Heart left ventricle (tissue), 16 donors: ENCODE measurements around the gene RELB. TPM values are rescaled to one million over a fixed set of nuclear protein-coding genes. Genes with fewer than 3 reads are reported as not detected.

Experiments used
- ATAC-seq, 4 donors: fragments of 200-7000 bp; cut with Tn5 transposase; one replicate each; pipeline ENCODE4 v1.9.1; 2020 to 2022; ENCODE audit warnings: moderate library complexity in 4 of 4, mild to moderate bottlenecking in 3 of 4, moderate number of reproducible peaks in 1 of 4
- DNase-seq, 5 donors: peaks; one replicate each; pipeline ENCODE4 v3.0.0-alpha.2; 2020
- H3K27ac ChIP-seq, 12 donors: fragments of 200-600 bp; sonication (generic) in 4 of 12; one replicate each; pipeline versions ENCODE4 v1.5.0 to v1.8.0; 2016 to 2022; ENCODE audit warnings: mild to moderate bottlenecking in 2 of 12
- H3K27me3 ChIP-seq, 9 donors: fragments of 200-600 bp; sonication (generic) in 2 of 9; one replicate each; pipeline versions ENCODE4 v1.5.1 to v1.8.0; 2016 to 2022; ENCODE audit warnings: mild to moderate bottlenecking in 3 of 9
- H3K36me3 ChIP-seq, 9 donors: fragments of 200-600 bp; sonication (generic) in 2 of 9; one replicate each; pipeline versions ENCODE4 v1.5.0 to v1.8.0; 2018 to 2022; ENCODE audit warnings: mild to moderate bottlenecking in 2 of 9
- H3K4me1 ChIP-seq, 12 donors: fragments of 200-600 bp; sonication (generic) in 4 of 12; one replicate each; pipeline versions ENCODE4 v1.5.0 to v1.8.0; 2016 to 2022; ENCODE audit warnings: mild to moderate bottlenecking in 3 of 12
- H3K4me3 ChIP-seq, 12 donors: fragments of 200-600 bp; sonication (generic) in 4 of 12; one replicate each; pipeline versions ENCODE4 v1.5.0 to v1.8.0; 2017 to 2022; ENCODE audit warnings: mild to moderate bottlenecking in 9 of 12, moderate library complexity in 4 of 12
- H3K9me3 ChIP-seq, 12 donors: fragments of 200-600 bp; sonication (generic) in 4 of 12; one replicate each; pipeline versions ENCODE4 v1.5.0 to v1.8.0; 2016 to 2022; ENCODE audit warnings: mild to moderate bottlenecking in 1 of 12
- CTCF ChIP-seq, 12 donors: fragments of 200-600 bp; sonication (generic) in 4 of 12; IDR thresholded peaks; one replicate each; pipeline versions ENCODE4 v1.5.0 to v1.8.0; 2018 to 2022; ENCODE audit warnings: antibody characterized with exemption in 12 of 12, mild to moderate bottlenecking in 5 of 12
- POLR2A ChIP-seq, 2 donors: fragments of 450-650 bp; IDR thresholded peaks; one replicate each; pipeline ENCODE4 v1.6.1; 2017; ENCODE audit warnings: antibody characterized with exemption in 2 of 2, mild to moderate bottlenecking in 2 of 2, moderate library complexity in 2 of 2
- WGBS, 4 donors: extraction: QIAGEN DNeasy Blood & Tissue Kit in 2 of 4; methylation state at CpG; one replicate each; pipeline versions ENCODE4 v1.1.5 to v1.1.7; 2013 to 2018; 5-methylcytosine and 5-hydroxymethylcytosine counted together
- intact Hi-C, 10 donors: fragments of 100-400 bp; cut with DNase I; formaldehyde crosslinking; loops; one replicate each; pipeline versions ENCODE4 v1.11.1 to v1.14.2; 2022
- polyA plus RNA-seq, 2 donors: library from polyadenylated mRNA; stranded (reverse); fragments of 200-250 nt; gene quantifications; one replicate each; pipeline ENCODE4 v1.2.3, GENCODE V29; 2013
- total RNA-seq, 9 donors: library from RNA; depleted of rRNA in 2 of 9; stranded (reverse); fragments of >200 nt in 2 of 9; fragmentation: NEBNext Ultra II Directional in 3 of 9; extraction: Animal tissue kit (Norgen Biotek cat#: 25700) in 3 of 9; gene quantifications; one replicate each; pipeline versions ENCODE4 v1.1.0 to v1.2.4, GENCODE V29; 2016 to 2023
- donor health status: ischemic (EF 13 %, LVEDD 7.1; RV severe dilation, severe dysfunction).
- donor health status: healthy with polysubstance abuse.
- donor health status: DM: no; HTN: yes; CAD: no.
- donor health status: DM: no; HTN: no; CAD: no.
- donor health status: ischemic (EF 25% LVEDD 6.9; RV normal size, moderate dysfunction).
- donor health status: ischemic (EF 25% LVEDD 5.7; RV mildly dilated, moderate dysfunction).
- donor health status: healthy.
- donor health status: DM: yes; HTN: yes; CAD: no.
- donor health status: ischemic (EF 35%, LVEDD 5.7; RV mildly dilated, moderate dysfunction).
- donor health status: nonischemic (EF 11% LVEDD 7.7; RV severe dilation, severe dysfunction).
- donor health status: DM: yes; HTN: yes; CAD: no.
- donor health status: PGD.
- donor health status: ischemic (EF 29% LVEDD 5.4; RV normal size, mild dysfunction).
- donor health status: nonischemic (EF 23%, LVEDD 6.1; RV moderate dilation, normal function).

RELB gene
- total and polyA plus RNA-seq, 11 donors = 1.6 to 23.2 (median 6.7) TPM

- TF ChIP-seq POLR2A (IDR thresholded peaks at IDR 0.05) = no peak
- no peak for TF ChIP-seq CTCF (IDR thresholded peaks at IDR 0.05)
- Histone ChIP-seq H3K36me3 (peaks cover 0 to 61% (median 42%) of the 10 kb centered on the region in 9 donors), H3K4me1 (peaks cover 0 to 60% (median 36%) of the 10 kb centered on the region in 12 donors), H3K9me3 (no peaks in the 10 kb centered on the region), H3K27ac (peak overlapping the region in 5 of 12 donors; percentile 2 to 36 (median 20)), H3K4me3 (no peak overlapping the region), H3K27me3 (no peaks in the 10 kb centered on the region)
- WGBS, 4 donors = 64 to 80% (median 71%) methylated on average over 2 to 8 of the region's 8 CpGs
- ATAC-seq (peak; percentile 76 to 81 (median 80)), DNase-seq (peak in 2 of 5 donors; percentile 54 to 60)
- intact Hi-C loops = loop anchor here in 1 of 10 donors (10.0 kb wide), 1 partner anchor 144 kb away; the partner anchor contains the start of gene APOE
Measured at GRCh38 chr19:45049073-45049736, 47.9 kb downstream of the RELB start.

GRCh38 chr19:45050036-45050435 is 48.8 kb downstream of the RELB start:
- intact Hi-C loops = loop anchor here in 4 of 10 donors (10.0 kb wide), 2 partner anchors 145 to 155 kb away; partner anchors contain the start of genes APOE (in 3 of the 4) and TOMM40 (in 1 of the 4)
- 72 to 80% (median 76%) methylated on average over 6 of the region's 6 CpGs for WGBS, 4 donors
- TF ChIP-seq POLR2A (IDR thresholded peaks at IDR 0.05) (no peak), CTCF (IDR thresholded peaks at IDR 0.05) (no peak)
- Histone ChIP-seq H3K36me3 (peaks cover 0 to 61% (median 42%) of the 10 kb centered on the region in 9 donors), H3K4me3 (no peak overlapping the region), H3K4me1 (peaks cover 0 to 58% (median 36%) of the 10 kb centered on the region in 12 donors), H3K9me3 (no peaks in the 10 kb centered on the region), H3K27me3 (no peaks in the 10 kb centered on the region), H3K27ac (peak overlapping the region in 1 of 12 donors; percentile 20)
- no peak for ATAC-seq
- no peak for DNase-seq

GRCh38 chr19:45051929-45052579 is 50.8 kb downstream of the RELB start:
- Histone ChIP-seq H3K4me1 (peaks cover 0 to 38% (median 19%) of the 10 kb centered on the region in 12 donors), H3K9me3 (no peaks in the 10 kb centered on the region), H3K27me3 (no peaks in the 10 kb centered on the region), H3K27ac (no peak overlapping the region), H3K4me3 (no peak overlapping the region), H3K36me3 (peaks cover 3 to 62% (median 51%) of the 10 kb centered on the region in 9 donors)
- TF ChIP-seq POLR2A (IDR thresholded peaks at IDR 0.05) (no peak), CTCF (IDR thresholded peaks at IDR 0.05) (no peak)
- WGBS, 4 donors = 69 to 76% (median 70%) methylated on average over 9 of the region's 9 CpGs
- no peak for DNase-seq
- no peak for ATAC-seq
- intact Hi-C loops = loop anchor here in 4 of 10 donors (10.0 kb wide), 2 partner anchors 147 to 157 kb away; partner anchors contain the start of genes APOE (in 3 of the 4) and TOMM40 (in 1 of the 4)

- Histone ChIP-seq H3K9me3 (no peaks in the 10 kb centered on the region), H3K27me3 (no peaks in the 10 kb centered on the region), H3K36me3 (peaks cover 3 to 100% (median 98%) of the 10 kb centered on the region in 9 donors), H3K4me3 (no peak overlapping the region), H3K27ac (no peak overlapping the region), H3K4me1 (peaks cover 0 to 7% (median 0%) of the 10 kb centered on the region in 12 donors)
- 83 to 91% (median 86%) methylated on average over 8 of the region's 8 CpGs for WGBS, 4 donors
- DNase-seq (no peak), ATAC-seq (no peak)
- TF ChIP-seq POLR2A (IDR thresholded peaks at IDR 0.05) = no peak
- TF ChIP-seq CTCF (IDR thresholded peaks at IDR 0.05) = no peak
- intact Hi-C loops = loop anchor here in 5 of 10 donors (5.0 to 10.0 kb wide), 3 partner anchors 152 to 162 kb away; partner anchors contain the start of genes APOE (in 3 of the 5) and TOMM40 (in 1 of the 5)
Measured at GRCh38 chr19:45056831-45057230, 55.6 kb downstream of the RELB start.
